ENCODE data around the gene RAB3IL1.

RAB3IL1 gene

GRCh38 chr11:61948505-61948904 is 31.1 kb upstream of the RAB3IL1 start:
- ChIA-PET CTCF (interaction anchor here (0.6 to 14.9 kb wide), 33 partner anchors 11 to 164 kb away, joined by 3 to 380 read pairs (median 6); no protein-coding TSS in a partner anchor), POLR2A (interaction anchor here (1.0 kb wide), 1 partner anchor 19 kb away, joined by 4 read pairs; the partner anchor contains the start of gene FTH1)
- Histone ChIP-seq H3K27ac (ENCODE audit: insufficient read depth in 1 of 2, low read depth in 1 of 2, low read length in 2 of 2, poor library complexity in 1 of 2, severe bottlenecking in 2 of 2) (no peak overlapping the region), H3K36me3 (ENCODE audit: control insufficient read depth in 4 of 4, insufficient read depth in 4 of 4, low read length in 3 of 4) (no peaks in the 10 kb centered on the region), H3K27me3 (replicated peaks in 2 of 5; ENCODE audit: control insufficient read depth in 4 of 5, insufficient read depth in 5 of 5, low read length in 4 of 5) (no peaks in the 10 kb centered on the region), H3K4me3 (ENCODE audit: control insufficient read depth in 1 of 7, extremely low read depth in 1 of 7, insufficient read depth in 4 of 7, low read depth in 2 of 7, low read length in 6 of 7) (no peak overlapping the region), H3K4me1 (ENCODE audit: control extremely low read depth in 1 of 4, control insufficient read depth in 4 of 4, insufficient read depth in 4 of 4, low read length in 3 of 4) (peaks cover 0 to 5% (median 1%) of the 10 kb centered on the region in 4 experiments), H3K9me3 (ENCODE audit: control extremely low read depth in 1 of 5, control insufficient read depth in 4 of 5, insufficient read depth in 2 of 5, low read depth in 1 of 5, low read length in 4 of 5) (no peaks in the 10 kb centered on the region)
- WGBS (ENCODE audit: insufficient coverage) = 93% methylated on average over 4 of the region's 7 CpGs
- DNase-seq = no peak

- H3K4me1 ChIP-seq (ENCODE audit: control extremely low read depth in 1 of 4, control insufficient read depth in 4 of 4, insufficient read depth in 4 of 4, low read length in 3 of 4) = peaks cover 0 to 5% (median 1%) of the 10 kb centered on the region in 4 experiments
- H3K36me3 ChIP-seq (ENCODE audit: control insufficient read depth in 4 of 4, insufficient read depth in 4 of 4, low read length in 3 of 4) = no peaks in the 10 kb centered on the region
- H3K9me3 ChIP-seq (ENCODE audit: control extremely low read depth in 1 of 5, control insufficient read depth in 4 of 5, insufficient read depth in 2 of 5, low read depth in 1 of 5, low read length in 4 of 5) = no peaks in the 10 kb centered on the region
- no peak overlapping the region for H3K27ac ChIP-seq (ENCODE audit: insufficient read depth in 1 of 2, low read depth in 1 of 2, low read length in 2 of 2, poor library complexity in 1 of 2, severe bottlenecking in 2 of 2)
- peak; percentile 77 to 85 (median 78) for DNase-seq
- WGBS (ENCODE audit: insufficient coverage) = 0% methylated on average over 6 of the region's 8 CpGs
- H3K4me3 ChIP-seq (ENCODE audit: control insufficient read depth in 1 of 7, extremely low read depth in 1 of 7, insufficient read depth in 4 of 7, low read depth in 2 of 7, low read length in 6 of 7) = no peak overlapping the region
- no peaks in the 10 kb centered on the region for H3K27me3 ChIP-seq (replicated peaks in 2 of 5; ENCODE audit: control insufficient read depth in 4 of 5, insufficient read depth in 5 of 5, low read length in 4 of 5)
- CTCF ChIA-PET = interaction anchor here (0.6 to 14.9 kb wide), 40 partner anchors 10 to 165 kb away, joined by 3 to 380 read pairs (median 6); no protein-coding TSS in a partner anchor
- POLR2A ChIA-PET = interaction anchor here (0.5 to 1.0 kb wide), 3 partner anchors 19 to 91 kb away, joined by 3 to 5 read pairs (median 4); partner anchors contain the start of gene FTH1
Observed at GRCh38 chr11:61947486-61948210, 30.3 kb upstream of the RAB3IL1 start.

GRCh38 chr11:61946894-61947293 is 29.5 kb upstream of the RAB3IL1 start:
- POLR2A ChIA-PET = interaction anchor here (0.5 to 1.3 kb wide), 3 partner anchors 20 to 92 kb away, joined by 3 to 5 read pairs (median 5); no protein-coding TSS in a partner anchor
- Histone ChIP-seq H3K27me3 (replicated peaks in 2 of 5; ENCODE audit: control insufficient read depth in 4 of 5, insufficient read depth in 5 of 5, low read length in 4 of 5) (no peaks in the 10 kb centered on the region), H3K4me3 (ENCODE audit: control insufficient read depth in 1 of 7, extremely low read depth in 1 of 7, insufficient read depth in 4 of 7, low read depth in 2 of 7, low read length in 6 of 7) (no peak overlapping the region), H3K4me1 (ENCODE audit: control extremely low read depth in 1 of 4, control insufficient read depth in 4 of 4, insufficient read depth in 4 of 4, low read length in 3 of 4) (peaks cover 0 to 5% (median 1%) of the 10 kb centered on the region in 4 experiments), H3K27ac (ENCODE audit: insufficient read depth in 1 of 2, low read depth in 1 of 2, low read length in 2 of 2, poor library complexity in 1 of 2, severe bottlenecking in 2 of 2) (no peak overlapping the region), H3K9me3 (ENCODE audit: control extremely low read depth in 1 of 5, control insufficient read depth in 4 of 5, insufficient read depth in 2 of 5, low read depth in 1 of 5, low read length in 4 of 5) (no peaks in the 10 kb centered on the region), H3K36me3 (ENCODE audit: control insufficient read depth in 4 of 4, insufficient read depth in 4 of 4, low read length in 3 of 4) (no peaks in the 10 kb centered on the region)
- CTCF ChIA-PET = interaction anchor here (0.7 to 14.9 kb wide), 35 partner anchors 9 to 176 kb away, joined by 3 to 380 read pairs (median 7); partner anchors contain the start of genes FEN1, INCENP and TMEM258
- 100% methylated on average over 3 of the region's 5 CpGs for WGBS (ENCODE audit: insufficient coverage)
- no peak for DNase-seq

- POLR2A ChIA-PET = interaction anchor here (0.6 kb wide), 1 partner anchor 22 kb away, joined by 3 read pairs; the partner anchor contains the start of gene FTH1
Observed at GRCh38 chr11:61945191-61945590, 27.8 kb upstream of the RAB3IL1 start.

GRCh38 chr11:61940466-61940865 is 23.1 kb upstream of the RAB3IL1 start:
- POLR2A ChIA-PET = no interaction called here
- Histone ChIP-seq H3K4me3 (ENCODE audit: control insufficient read depth in 1 of 7, extremely low read depth in 1 of 7, insufficient read depth in 4 of 7, low read depth in 2 of 7, low read length in 6 of 7) (no peak overlapping the region), H3K27me3 (replicated peaks in 2 of 5; ENCODE audit: control insufficient read depth in 4 of 5, insufficient read depth in 5 of 5, low read length in 4 of 5) (no peaks in the 10 kb centered on the region), H3K27ac (ENCODE audit: insufficient read depth in 1 of 2, low read depth in 1 of 2, low read length in 2 of 2, poor library complexity in 1 of 2, severe bottlenecking in 2 of 2) (no peak overlapping the region), H3K36me3 (ENCODE audit: control insufficient read depth in 4 of 4, insufficient read depth in 4 of 4, low read length in 3 of 4) (no peaks in the 10 kb centered on the region), H3K9me3 (ENCODE audit: control extremely low read depth in 1 of 5, control insufficient read depth in 4 of 5, insufficient read depth in 2 of 5, low read depth in 1 of 5, low read length in 4 of 5) (peaks cover 0 to 16% (median 4%) of the 10 kb centered on the region in 5 experiments), H3K4me1 (ENCODE audit: control extremely low read depth in 1 of 4, control insufficient read depth in 4 of 4, insufficient read depth in 4 of 4, low read length in 3 of 4) (no peaks in the 10 kb centered on the region)
- WGBS (ENCODE audit: insufficient coverage) = 85% methylated on average over 8 of the region's 10 CpGs
- DNase-seq = no peak
- CTCF ChIA-PET = interaction anchor here (1.0 to 2.3 kb wide), 4 partner anchors 10 to 141 kb away, joined by 3 to 7 read pairs (median 3); no protein-coding TSS in a partner anchor

More at GRCh38 chr11:61945191-61945590, 27.8 kb upstream of the RAB3IL1 start:
- Histone ChIP-seq H3K4me3 (ENCODE audit: control insufficient read depth in 1 of 7, extremely low read depth in 1 of 7, insufficient read depth in 4 of 7, low read depth in 2 of 7, low read length in 6 of 7) (no peak overlapping the region), H3K4me1 (ENCODE audit: control extremely low read depth in 1 of 4, control insufficient read depth in 4 of 4, insufficient read depth in 4 of 4, low read length in 3 of 4) (peaks cover 0 to 5% (median 0%) of the 10 kb centered on the region in 4 experiments), H3K36me3 (ENCODE audit: control insufficient read depth in 4 of 4, insufficient read depth in 4 of 4, low read length in 3 of 4) (no peaks in the 10 kb centered on the region), H3K27me3 (replicated peaks in 2 of 5; ENCODE audit: control insufficient read depth in 4 of 5, insufficient read depth in 5 of 5, low read length in 4 of 5) (no peaks in the 10 kb centered on the region), H3K9me3 (ENCODE audit: control extremely low read depth in 1 of 5, control insufficient read depth in 4 of 5, insufficient read depth in 2 of 5, low read depth in 1 of 5, low read length in 4 of 5) (no peaks in the 10 kb centered on the region), H3K27ac (ENCODE audit: insufficient read depth in 1 of 2, low read depth in 1 of 2, low read length in 2 of 2, poor library complexity in 1 of 2, severe bottlenecking in 2 of 2) (no peak overlapping the region)
- no peak for DNase-seq
- CTCF ChIA-PET = interaction anchor here (1.2 to 14.9 kb wide), 11 partner anchors 16 to 162 kb away, joined by 4 to 380 read pairs (median 21); no protein-coding TSS in a partner anchor
- WGBS (ENCODE audit: insufficient coverage) = 99% methylated on average over 12 of the region's 13 CpGs

GRCh38 chr11:61935861-61936260 is 18.5 kb upstream of the RAB3IL1 start:
- WGBS (ENCODE audit: insufficient coverage) = 75% methylated on average over 2 of the region's 2 CpGs

More at GRCh38 chr11:61935861-61936260, 18.5 kb upstream of the RAB3IL1 start:
- no peaks in the 10 kb centered on the region for H3K27me3 ChIP-seq (replicated peaks in 2 of 5; ENCODE audit: control insufficient read depth in 4 of 5, insufficient read depth in 5 of 5, low read length in 4 of 5)
- no peak overlapping the region for H3K4me3 ChIP-seq (ENCODE audit: control insufficient read depth in 1 of 7, extremely low read depth in 1 of 7, insufficient read depth in 4 of 7, low read depth in 2 of 7, low read length in 6 of 7)
- peaks cover 0 to 18% (median 4%) of the 10 kb centered on the region in 5 experiments for H3K9me3 ChIP-seq (ENCODE audit: control extremely low read depth in 1 of 5, control insufficient read depth in 4 of 5, insufficient read depth in 2 of 5, low read depth in 1 of 5, low read length in 4 of 5)
- ChIA-PET CTCF (interaction anchor here (1.3 to 2.7 kb wide), 3 partner anchors 8 to 146 kb away, joined by 3 to 5 read pairs (median 4); no protein-coding TSS in a partner anchor), POLR2A (no interaction called here)
- no peak for DNase-seq
- H3K36me3 ChIP-seq (ENCODE audit: control insufficient read depth in 4 of 4, insufficient read depth in 4 of 4, low read length in 3 of 4) = no peaks in the 10 kb centered on the region
- no peak overlapping the region for H3K27ac ChIP-seq (ENCODE audit: insufficient read depth in 1 of 2, low read depth in 1 of 2, low read length in 2 of 2, poor library complexity in 1 of 2, severe bottlenecking in 2 of 2)
- no peaks in the 10 kb centered on the region for H3K4me1 ChIP-seq (ENCODE audit: control extremely low read depth in 1 of 4, control insufficient read depth in 4 of 4, insufficient read depth in 4 of 4, low read length in 3 of 4)
